Body of pancreas (tissue), 4 donors: ENCODE measurements around the gene ZDHHC24. TPM values are rescaled to one million over a fixed set of nuclear protein-coding genes. Genes with fewer than 3 reads are reported as not detected.
A peak's percentile ranks its signal among the peaks of the same experiment; 100 is the strongest.
"Not testable (repeated sequence)": the region's sequence is repeated elsewhere in the genome, so short reads cannot be mapped to it uniquely, and the experiment has no call there.

Experiments
- ATAC-seq: fragments of 150-250 bp; one replicate; pipeline ENCODE4 v1.9.1; 2016
- DNase-seq, 4 donors: peaks; one replicate each; pipeline ENCODE4 v3.0.0-alpha.2; 2019
- H3K27ac ChIP-seq, 4 donors: fragments of 200-600 bp; sonication (generic); 1 replicate in 3 of 4; 2 replicates in 1 of 4; pipeline versions ENCODE4 v1.5.1 to v1.6.1; 2016 to 2019; ENCODE audit warnings: mild to moderate bottlenecking in 1 of 4, mixed read lengths in 1 of 4, moderate library complexity in 1 of 4
- H3K27me3 ChIP-seq, 2 donors: fragments of 200-600 bp; sonication (generic); one replicate each; pipeline ENCODE4 v1.6.0; 2016; ENCODE audit warnings: mild to moderate bottlenecking in 1 of 2
- H3K36me3 ChIP-seq, 2 donors: fragments of 200-600 bp; sonication (generic); replicated peaks in 1 of 2; 2 replicates each; pipeline ENCODE4 v1.5.1; 2016; ENCODE audit warnings: low read depth in 2 of 2; ENCODE audit not compliant: insufficient read depth in 1 of 2
- H3K4me1 ChIP-seq: fragments of 200-600 bp; sonication (generic); one replicate; pipeline ENCODE4 v1.6.0; 2016
- H3K4me3 ChIP-seq, 2 donors: fragments of 200-600 bp; sonication (generic); 1 replicate in 1 of 2; 2 replicates in 1 of 2; pipeline ENCODE4 v1.5.1; 2016 to 2019
- H3K9me3 ChIP-seq, 3 donors: fragments of 200-600 bp; sonication (generic); 1 replicate in 2 of 3; 2 replicates in 1 of 3; pipeline ENCODE4 v1.5.1; 2016
- POLR2A ChIP-seq, 3 donors: fragments of 450-650 bp; IDR thresholded peaks; one replicate each; pipeline ENCODE4 v1.6.1; 2016; ENCODE audit warnings: antibody characterized with exemption in 3 of 3, mild to moderate bottlenecking in 2 of 3
- WGBS, 2 donors: methylation state at CpG; one replicate each; pipeline ENCODE4 v1.1.5; 2017; 5-methylcytosine and 5-hydroxymethylcytosine counted together
- intact Hi-C: fragments of 100-400 bp; cut with DNase I; formaldehyde crosslinking; loops from one replicate; pipeline ENCODE4 v1.15.1; 2023
- total RNA-seq, 2 donors: library from RNA; depleted of rRNA; stranded (reverse); fragments of >200 nt; gene quantifications; one replicate each; pipeline ENCODE4 v1.1.0, GENCODE V29; 2016
- TF ChIP-seq, protein P1 (sequence below), 7 experiments: fragments of 450-650 bp in 4 of 7; fragments of 200-600 bp in 3 of 7; sonication (generic) in 3 of 7; IDR thresholded peaks; one replicate each; pipeline ENCODE4 v1.5.1; 2016 to 2019; ENCODE audit warnings: antibody characterized with exemption in 7 of 7

Gene ZDHHC24
- total RNA-seq, 2 donors from 2014 or later, result 15.8 to 22.3 TPM

DNA sequence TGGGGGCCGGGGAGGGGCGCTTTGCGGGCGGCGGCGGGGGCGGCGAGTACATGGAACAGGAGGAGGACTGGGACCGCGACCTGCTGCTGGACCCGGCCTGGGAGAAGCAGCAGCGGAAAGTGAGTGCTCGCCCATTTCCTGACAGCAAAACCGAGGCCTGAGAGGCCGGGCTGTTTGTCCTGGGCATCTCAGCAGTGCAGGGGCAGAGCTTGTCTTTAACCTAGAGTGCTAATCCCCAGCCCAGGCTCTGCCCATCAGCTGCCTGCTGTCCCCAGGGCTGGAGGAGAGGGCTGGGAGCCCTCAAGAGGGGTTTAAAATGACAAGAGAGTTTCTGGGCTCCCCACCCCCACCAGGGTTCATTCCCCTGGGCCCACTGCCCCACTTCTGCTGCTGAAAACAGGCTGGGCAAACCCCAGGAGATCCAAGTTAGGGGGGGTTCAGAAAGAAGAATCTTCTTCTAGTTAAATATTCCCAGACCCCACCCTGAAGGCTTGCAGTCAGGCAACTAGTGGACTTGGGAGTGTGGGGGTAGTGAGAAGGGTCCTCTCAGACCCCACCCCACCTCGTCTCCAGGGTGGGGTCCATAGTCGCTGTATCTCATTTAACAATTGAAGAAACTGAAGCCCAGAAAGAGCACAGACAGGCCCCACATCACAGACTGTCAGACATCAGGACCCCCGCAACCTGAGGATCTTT lies 1.3 kb upstream of the ZDHHC24 start:
- 37 to 59% methylated on average over 3 to 15 of the region's 18 CpGs for WGBS, 2 donors
- Histone ChIP-seq H3K36me3 (no peaks in the 10 kb centered on the region), H3K9me3 (no peaks in the 10 kb centered on the region), H3K27me3 (no peaks in the 10 kb centered on the region), H3K27ac (no peak overlapping the region), H3K4me1 (peaks cover 21% of the 10 kb centered on the region), H3K4me3 (no peak overlapping the region)
- TF ChIP-seq, protein P1, sequence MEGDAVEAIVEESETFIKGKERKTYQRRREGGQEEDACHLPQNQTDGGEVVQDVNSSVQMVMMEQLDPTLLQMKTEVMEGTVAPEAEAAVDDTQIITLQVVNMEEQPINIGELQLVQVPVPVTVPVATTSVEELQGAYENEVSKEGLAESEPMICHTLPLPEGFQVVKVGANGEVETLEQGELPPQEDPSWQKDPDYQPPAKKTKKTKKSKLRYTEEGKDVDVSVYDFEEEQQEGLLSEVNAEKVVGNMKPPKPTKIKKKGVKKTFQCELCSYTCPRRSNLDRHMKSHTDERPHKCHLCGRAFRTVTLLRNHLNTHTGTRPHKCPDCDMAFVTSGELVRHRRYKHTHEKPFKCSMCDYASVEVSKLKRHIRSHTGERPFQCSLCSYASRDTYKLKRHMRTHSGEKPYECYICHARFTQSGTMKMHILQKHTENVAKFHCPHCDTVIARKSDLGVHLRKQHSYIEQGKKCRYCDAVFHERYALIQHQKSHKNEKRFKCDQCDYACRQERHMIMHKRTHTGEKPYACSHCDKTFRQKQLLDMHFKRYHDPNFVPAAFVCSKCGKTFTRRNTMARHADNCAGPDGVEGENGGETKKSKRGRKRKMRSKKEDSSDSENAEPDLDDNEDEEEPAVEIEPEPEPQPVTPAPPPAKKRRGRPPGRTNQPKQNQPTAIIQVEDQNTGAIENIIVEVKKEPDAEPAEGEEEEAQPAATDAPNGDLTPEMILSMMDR (IDR thresholded peaks at IDR 0.05), result no peak
- no peak for TF ChIP-seq POLR2A (IDR thresholded peaks at IDR 0.05)
- intact Hi-C loops, result no loop called here
- ATAC-seq, result no peak
- DNase-seq, result no peak

DNA sequence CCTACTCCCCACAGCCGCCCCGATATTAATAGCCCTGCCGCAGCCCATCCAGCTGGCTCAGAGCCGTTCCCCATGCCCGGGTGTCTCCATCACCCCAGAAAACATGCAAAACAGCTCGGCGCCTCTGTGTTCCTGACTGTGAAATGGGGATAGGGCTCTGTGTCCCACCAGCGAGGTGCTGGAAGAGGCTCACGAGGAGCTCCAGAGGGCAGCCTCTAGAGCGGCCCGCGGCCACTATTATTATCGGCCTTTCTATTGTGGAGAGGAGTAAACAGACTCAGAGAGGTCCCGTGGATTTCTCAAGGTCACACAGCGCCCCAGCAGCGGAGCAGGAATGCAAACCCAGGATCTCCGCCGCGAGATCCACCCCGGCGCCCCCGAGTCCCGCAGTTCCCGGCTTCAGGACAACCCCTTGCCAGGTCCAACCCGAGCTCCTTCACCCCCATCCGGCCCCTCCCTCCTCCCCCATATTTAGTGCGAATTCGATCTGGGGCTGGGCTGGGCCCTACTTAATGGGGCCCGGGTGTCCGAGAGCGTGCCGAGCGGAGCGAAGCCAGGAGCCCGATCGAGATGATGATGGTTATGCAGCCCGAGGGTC lies 619 bp upstream of the ZDHHC24 start, which contains the start of gene ACTN3:
ACTN3 (plus strand) TSS at position 536 of the 598 bp plus-strand sequence; CDS start at position 571, 35 bp downstream.
- intact Hi-C loops, result no loop called here
- peaks cover 0 to 3% of the 10 kb centered on the region in 2 donors for H3K36me3 ChIP-seq
- H3K27me3 ChIP-seq, result no peaks in the 10 kb centered on the region
- ATAC-seq (no peak), DNase-seq (peak; percentile 24 to 33 (median 32))
- WGBS, 2 donors, result 3% methylated on average over 19 to 37 of the region's 37 CpGs
- TF ChIP-seq, protein P1 (IDR thresholded peaks at IDR 0.05), result no peak
- TF ChIP-seq POLR2A (IDR thresholded peaks at IDR 0.05), result no peak
- no peaks in the 10 kb centered on the region for H3K9me3 ChIP-seq
- peaks cover 21% of the 10 kb centered on the region for H3K4me1 ChIP-seq
- peak within 1 kb of the TSS; percentile 35 to 79 for H3K4me3 ChIP-seq
- peak within 1 kb of the TSS in 2 of 4 donors; percentile 80 to 81 for H3K27ac ChIP-seq

DNA sequence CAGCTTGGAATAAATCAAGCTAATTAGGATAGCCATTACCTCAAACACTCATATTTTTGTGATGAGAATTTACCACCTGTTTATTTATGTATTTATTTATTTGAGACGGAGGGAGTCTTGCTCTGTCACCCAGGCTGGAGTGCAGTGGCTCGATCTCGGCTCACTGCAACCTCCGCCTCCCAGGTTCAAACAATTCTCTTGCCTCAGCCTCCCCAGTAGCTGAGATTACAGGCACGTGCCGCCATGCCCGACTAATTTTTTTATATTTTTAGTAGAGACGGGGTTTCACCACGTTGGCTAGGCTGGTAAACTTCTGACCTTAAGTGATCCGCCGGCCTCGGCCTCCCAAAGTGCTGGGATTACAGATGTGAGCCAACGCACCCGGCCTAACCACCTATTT lies 896 bp downstream of the ZDHHC24 start:
- H3K27ac ChIP-seq, H3K9me3 ChIP-seq, H3K36me3 ChIP-seq, intact Hi-C loops, H3K27me3 ChIP-seq, DNase-seq, ATAC-seq: not testable (repeated sequence)
- 44 to 51% methylated on average over 14 of the region's 14 CpGs for WGBS, 2 donors
- Histone ChIP-seq H3K4me1 (peaks cover 21% of the 10 kb centered on the region), H3K4me3 (peak overlapping the region in 1 of 2 donors; percentile 35)

DNA sequence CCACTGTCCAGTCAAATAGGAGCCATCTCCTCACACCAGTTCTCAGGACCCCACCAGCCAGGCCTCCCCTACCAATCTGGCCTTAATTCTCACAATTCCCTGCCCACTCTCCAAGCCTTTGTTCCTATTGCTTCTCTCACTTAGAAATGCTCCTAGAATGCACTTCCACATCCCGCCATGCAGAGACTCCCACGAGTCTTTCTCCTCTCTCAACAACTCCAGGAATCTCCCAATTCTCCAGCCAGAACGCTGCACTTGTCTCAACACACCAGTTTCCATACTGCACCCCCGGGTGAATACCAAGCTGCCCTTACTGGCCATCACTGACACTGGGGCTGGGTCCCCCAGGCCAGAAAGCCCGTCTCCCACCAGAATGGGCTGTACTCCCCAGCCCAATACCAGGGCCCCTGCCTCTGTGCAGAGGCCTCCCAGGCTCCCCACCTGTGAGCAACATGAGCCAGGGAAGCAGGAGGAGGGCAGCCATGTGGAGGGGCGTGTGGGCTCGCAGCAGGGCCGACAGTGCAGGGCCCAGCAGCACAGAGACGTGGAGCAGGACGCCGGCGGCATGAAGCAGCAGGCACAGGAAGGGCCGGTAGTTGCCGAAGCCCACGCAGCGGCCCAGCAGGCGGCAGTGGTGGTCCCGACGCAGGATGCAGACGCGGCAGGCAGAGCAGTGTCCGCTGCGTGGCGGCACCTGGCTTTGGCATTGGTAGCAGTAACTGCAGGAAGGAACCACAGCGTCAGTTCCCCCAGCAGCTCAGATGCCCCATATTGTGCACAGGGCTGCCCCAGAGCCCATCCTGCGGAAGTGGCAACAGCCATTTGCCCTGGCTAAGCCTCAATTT lies 2.4 kb downstream of the ZDHHC24 start:
- WGBS, 2 donors, result 48 to 88% methylated on average over 7 to 26 of the region's 26 CpGs
- no peak for TF ChIP-seq POLR2A (IDR thresholded peaks at IDR 0.05)
- TF ChIP-seq, protein P1 (IDR thresholded peaks at IDR 0.05), result peak in 1 of 7 experiments; percentile 6
- ATAC-seq, result no peak
- Histone ChIP-seq H3K27me3 (no peaks in the 10 kb centered on the region), H3K9me3 (no peaks in the 10 kb centered on the region), H3K4me1 (peaks cover 21% of the 10 kb centered on the region), H3K27ac (no peak overlapping the region), H3K36me3 (peaks cover 0 to 8% of the 10 kb centered on the region in 2 donors), H3K4me3 (no peak overlapping the region)
- peak in 3 of 4 donors; percentile 24 to 36 (median 28) for DNase-seq
- intact Hi-C loops, result no loop called here

DNA sequence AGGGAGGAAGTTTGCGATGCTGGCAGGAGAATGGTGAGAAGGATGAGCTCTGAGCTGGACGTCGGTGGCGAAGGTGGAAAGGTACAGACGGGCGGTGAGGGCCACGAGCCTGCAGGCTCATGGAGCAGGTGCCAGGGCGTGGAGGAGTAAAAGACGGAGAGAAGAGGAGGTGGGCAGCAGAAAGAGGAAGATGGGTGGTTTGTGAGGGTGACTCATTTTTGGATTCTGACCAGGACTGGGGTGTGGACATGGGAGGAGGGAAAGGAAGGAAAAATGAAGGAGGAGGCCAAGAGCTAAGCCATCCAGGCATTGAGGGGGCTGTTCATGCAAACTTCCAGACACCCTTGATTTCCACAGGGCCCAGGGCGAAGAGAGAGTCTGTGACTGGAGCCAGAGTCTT lies 3.5 kb downstream of the ZDHHC24 start:
- intact Hi-C loops, result no loop called here

More for the DNA sequence above, 3.5 kb downstream of the ZDHHC24 start:
- Histone ChIP-seq H3K4me3 (no peak overlapping the region), H3K27me3 (no peaks in the 10 kb centered on the region), H3K9me3 (no peaks in the 10 kb centered on the region), H3K27ac (no peak overlapping the region), H3K4me1 (peaks cover 21% of the 10 kb centered on the region), H3K36me3 (peaks cover 0 to 8% of the 10 kb centered on the region in 2 donors)
- no peak for TF ChIP-seq POLR2A (IDR thresholded peaks at IDR 0.05)
- TF ChIP-seq, protein P1 (IDR thresholded peaks at IDR 0.05), result no peak
- ATAC-seq, result no peak
- DNase-seq, result no peak
- 87 to 88% methylated on average over 10 of the region's 10 CpGs for WGBS, 2 donors
